Keratinocyte (primary cell): ENCODE data around the gene SLC39A11. TPM values are rescaled to one million over a fixed set of nuclear protein-coding genes. Genes with fewer than 3 reads are reported as not detected.
"Not testable (repeated sequence)": the region's sequence is repeated elsewhere in the genome, so short reads cannot be mapped to it uniquely, and the experiment has no call there.

ENCODE experiments used
- DNase-seq: peaks from one replicate; pipeline ENCODE4 v3.0.0-alpha.2; 2011; ENCODE audit warnings: low read depth, missing footprints, low spot score
- FAIRE-seq: peaks from 2 replicates; lab custom pipeline; 2011; peaks lifted over from hg19 to GRCh38; lab: Jason Lieb, UNC
- H2AFZ ChIP-seq: 2 replicates; pipeline ENCODE4 v1.6.0; 2012; ENCODE audit warnings: low read length, control low read depth, inconsistent platforms; ENCODE audit not compliant: control insufficient read depth
- H3K27ac ChIP-seq: 2 replicates; pipeline ENCODE4 v1.5.1; 2011; ENCODE audit warnings: low read length; ENCODE audit not compliant: control insufficient read depth, insufficient read depth
- H3K27me3 ChIP-seq: 3 replicates; pipeline ENCODE4 v1.6.0; 2011; ENCODE audit warnings: low read length; ENCODE audit not compliant: control insufficient read depth, insufficient read depth; ENCODE audit errors: extremely low read depth
- H3K36me3 ChIP-seq, 2 experiments: 2 replicates in 1 of 2; 3 replicates in 1 of 2; pipeline ENCODE4 v1.5.1; 2011; ENCODE audit warnings: low read length in 2 of 2, mild to moderate bottlenecking in 1 of 2; ENCODE audit not compliant: control insufficient read depth in 2 of 2, insufficient read depth in 2 of 2; ENCODE audit errors: extremely low read depth in 1 of 2
- H3K4me1 ChIP-seq: 3 replicates; pipeline ENCODE4 v1.5.1; 2011; ENCODE audit warnings: low read length; ENCODE audit not compliant: control insufficient read depth, insufficient read depth; ENCODE audit errors: extremely low read depth
- H3K4me2 ChIP-seq: 3 replicates; pipeline ENCODE4 v1.6.0; 2011; ENCODE audit warnings: low read depth, low read length; ENCODE audit not compliant: control insufficient read depth, insufficient read depth; ENCODE audit errors: extremely low read depth
- H3K4me3 ChIP-seq, 3 experiments: fragments of 200-600 bp in 1 of 3; sonication (generic) in 1 of 3; 2 replicates in 2 of 3; 3 replicates in 1 of 3; pipeline ENCODE4 v1.5.1; 2011 to 2016; ENCODE audit warnings: low read length in 3 of 3, mild to moderate bottlenecking in 3 of 3, control low read depth in 2 of 3, inconsistent platforms in 1 of 3, low read depth in 1 of 3, mixed read lengths in 1 of 3, mixed run types in 1 of 3, moderate library complexity in 1 of 3; ENCODE audit not compliant: control insufficient read depth in 2 of 3, insufficient read depth in 2 of 3; ENCODE audit errors: extremely low read depth in 1 of 3
- H3K79me2 ChIP-seq: 2 replicates; pipeline ENCODE4 v1.6.0; 2012; ENCODE audit warnings: low read length; ENCODE audit not compliant: control insufficient read depth, insufficient read depth
- H3K9ac ChIP-seq: 3 replicates; pipeline ENCODE4 v1.6.0; 2011; ENCODE audit warnings: low read length; ENCODE audit not compliant: control insufficient read depth, insufficient read depth; ENCODE audit errors: extremely low read depth
- H3K9me1 ChIP-seq: 3 replicates; pipeline ENCODE4 v1.6.0; 2011; ENCODE audit warnings: low read length; ENCODE audit not compliant: control insufficient read depth, insufficient read depth; ENCODE audit errors: extremely low read depth
- H3K9me3 ChIP-seq: 2 replicates; pipeline ENCODE4 v1.5.1; 2012; ENCODE audit warnings: low read depth, low read length; ENCODE audit not compliant: control insufficient read depth
- H4K20me1 ChIP-seq: 3 replicates; pipeline ENCODE4 v1.6.0; 2011; ENCODE audit warnings: low read length; ENCODE audit not compliant: control insufficient read depth, insufficient read depth; ENCODE audit errors: extremely low read depth
- EZH2 ChIP-seq: IDR thresholded peaks from one replicate; pipeline ENCODE4 v1.6.1; 2012; ENCODE audit warnings: inconsistent platforms, mild to moderate bottlenecking, low read length, moderate library complexity
- dilution Hi-C: fragments of 300-500 bp; cut with MboI; formaldehyde crosslinking; loops from one replicate; pipeline ENCODE4 v1.7.0; 2020; ENCODE audit warnings: low sequenced_read_pairs; ENCODE audit not compliant: extremely low pct_ligation_motif_present
- polyA plus RNA-seq, 5 experiments: library from polyadenylated mRNA; depleted of rRNA in 3 of 5; stranded (reverse) in 3 of 5; stranded (forward) in 1 of 5; unstranded in 1 of 5; fragments of >200 nt; gene quantifications; 1 replicate in 1 of 5; 2 replicates in 3 of 5; 3 replicates in 1 of 5; pipeline versions ENCODE4 v1.2.1 to v1.2.3, GENCODE V29; 2011 to 2012; ENCODE audit warnings: missing spikeins in 2 of 5, low read depth in 1 of 5, low replicate concordance in 1 of 5
- TF ChIP-seq, protein P1 (sequence below), 3 experiments: IDR thresholded peaks in 1 of 3; conservative IDR thresholded peaks in 1 of 3; optimal IDR thresholded peaks in 1 of 3; 2 replicates in 2 of 3; 3 replicates in 1 of 3; pipeline versions ENCODE3 to v1.5.1; 2011; ENCODE audit warnings: low read length in 3 of 3, mild to moderate bottlenecking in 3 of 3, moderate library complexity in 2 of 3, control low read depth in 1 of 3, inconsistent platforms in 1 of 3; ENCODE audit not compliant: insufficient read depth in 2 of 3; ENCODE audit errors: extremely low read depth in 1 of 3

Gene SLC39A11
- polyA plus RNA-seq, 1 donor (not counting 4 experiments of a cell fraction or from before 2014, with no cell fraction given) = 11.5 TPM

DNA sequence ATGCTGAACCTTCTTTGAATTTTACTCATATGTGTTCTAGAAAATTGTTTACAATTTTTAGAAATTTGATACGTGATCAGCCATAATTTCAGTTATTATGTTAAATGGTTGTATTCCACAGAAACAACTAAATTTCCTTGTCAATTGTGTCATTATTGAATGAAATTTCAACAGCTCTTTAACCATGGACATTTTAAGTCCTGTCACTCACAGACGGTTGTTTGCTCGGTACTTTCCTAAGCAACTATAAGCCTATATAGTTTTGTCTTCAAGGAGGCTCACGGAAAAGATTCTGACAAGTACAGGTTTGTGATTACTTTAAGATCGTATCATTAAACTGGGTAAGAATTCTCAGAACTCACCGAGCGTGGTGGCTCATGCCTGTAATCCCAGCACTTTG is 31.8 kb downstream of the SLC39A11 start:
- Histone ChIP-seq H3K4me3 (no peak overlapping the region), H3K9me1 (no peaks in the 10 kb centered on the region), H3K9ac (no peak overlapping the region), H3K79me2 (no peaks in the 10 kb centered on the region), H3K27ac (no peak overlapping the region), H4K20me1 (no peaks in the 10 kb centered on the region), H3K4me2 (no peak overlapping the region), H3K36me3 (no peaks in the 10 kb centered on the region), H3K4me1 (peaks cover 4% of the 10 kb centered on the region), H3K9me3 (no peaks in the 10 kb centered on the region), H2AFZ (no peak overlapping the region), H3K27me3 (no peaks in the 10 kb centered on the region)
- dilution Hi-C loops = no loop called here
- TF ChIP-seq, protein P1, sequence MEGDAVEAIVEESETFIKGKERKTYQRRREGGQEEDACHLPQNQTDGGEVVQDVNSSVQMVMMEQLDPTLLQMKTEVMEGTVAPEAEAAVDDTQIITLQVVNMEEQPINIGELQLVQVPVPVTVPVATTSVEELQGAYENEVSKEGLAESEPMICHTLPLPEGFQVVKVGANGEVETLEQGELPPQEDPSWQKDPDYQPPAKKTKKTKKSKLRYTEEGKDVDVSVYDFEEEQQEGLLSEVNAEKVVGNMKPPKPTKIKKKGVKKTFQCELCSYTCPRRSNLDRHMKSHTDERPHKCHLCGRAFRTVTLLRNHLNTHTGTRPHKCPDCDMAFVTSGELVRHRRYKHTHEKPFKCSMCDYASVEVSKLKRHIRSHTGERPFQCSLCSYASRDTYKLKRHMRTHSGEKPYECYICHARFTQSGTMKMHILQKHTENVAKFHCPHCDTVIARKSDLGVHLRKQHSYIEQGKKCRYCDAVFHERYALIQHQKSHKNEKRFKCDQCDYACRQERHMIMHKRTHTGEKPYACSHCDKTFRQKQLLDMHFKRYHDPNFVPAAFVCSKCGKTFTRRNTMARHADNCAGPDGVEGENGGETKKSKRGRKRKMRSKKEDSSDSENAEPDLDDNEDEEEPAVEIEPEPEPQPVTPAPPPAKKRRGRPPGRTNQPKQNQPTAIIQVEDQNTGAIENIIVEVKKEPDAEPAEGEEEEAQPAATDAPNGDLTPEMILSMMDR (optimal IDR thresholded peaks at IDR 0.05 in 1 of 3, IDR thresholded peaks at IDR 0.05 in 1 of 3, conservative IDR thresholded peaks at IDR 0.05 in 1 of 3; ENCODE audit: extremely low read depth in 1 of 3, insufficient read depth in 2 of 3, low read length in 3 of 3) = no peak
- TF ChIP-seq EZH2 = no peak
- DNase-seq = no peak
- no peak for FAIRE-seq

DNA sequence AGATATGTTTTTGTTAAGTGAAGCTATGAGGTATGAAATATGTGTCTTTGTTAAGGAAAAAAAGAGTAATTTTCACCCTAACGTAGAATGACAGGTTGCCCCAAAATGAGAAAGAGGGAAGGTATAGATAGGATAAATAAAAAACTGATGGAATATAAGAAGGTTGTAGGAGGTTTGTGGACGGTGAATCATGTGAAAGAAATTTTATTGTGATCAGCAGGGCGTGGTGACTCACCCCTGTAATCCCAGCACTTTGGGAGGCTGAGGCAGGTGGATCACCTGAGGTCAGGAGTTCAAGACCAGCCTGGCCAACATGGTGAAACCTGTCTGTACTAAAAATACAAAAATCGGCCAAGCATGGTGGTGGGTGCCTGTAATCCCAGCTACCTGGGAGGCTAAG is 32.8 kb downstream of the SLC39A11 start:
- H3K36me3 ChIP-seq, H3K9ac ChIP-seq, dilution Hi-C loops, H3K9me1 ChIP-seq, H3K4me3 ChIP-seq, H2AFZ ChIP-seq, H3K27me3 ChIP-seq, H3K27ac ChIP-seq, H3K4me2 ChIP-seq, FAIRE-seq, DNase-seq, H3K79me2 ChIP-seq, H4K20me1 ChIP-seq, H3K4me1 ChIP-seq, H3K9me3 ChIP-seq: not testable (repeated sequence)

DNA sequence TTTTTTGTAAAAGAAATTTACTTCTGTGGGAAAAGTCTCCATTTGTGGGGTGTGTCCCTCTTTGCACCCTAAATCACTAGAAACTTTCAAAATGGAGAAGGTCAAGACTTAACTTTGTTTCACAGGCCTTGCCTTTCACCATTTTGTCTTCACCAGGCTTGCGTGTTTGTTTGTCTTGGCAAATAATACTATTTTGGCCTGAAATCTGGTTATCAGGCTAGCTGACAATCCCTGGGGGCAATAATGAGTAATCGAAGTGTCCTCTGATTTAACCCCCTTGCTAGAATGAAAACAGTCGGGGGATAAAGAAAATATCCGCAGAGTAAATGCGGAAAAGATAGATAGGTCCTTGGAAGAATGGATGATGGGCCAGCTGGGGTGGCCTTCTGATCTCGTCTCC is 34.5 kb downstream of the SLC39A11 start:
- Histone ChIP-seq H3K27ac (no peak overlapping the region), H3K4me3 (no peak overlapping the region), H3K4me1 (peaks cover 4% of the 10 kb centered on the region), H4K20me1 (no peaks in the 10 kb centered on the region), H3K9me1 (no peaks in the 10 kb centered on the region), H3K79me2 (no peaks in the 10 kb centered on the region), H3K9ac (no peak overlapping the region), H3K27me3 (no peaks in the 10 kb centered on the region), H3K9me3 (no peaks in the 10 kb centered on the region), H2AFZ (no peak overlapping the region), H3K36me3 (no peaks in the 10 kb centered on the region), H3K4me2 (no peak overlapping the region)
- TF ChIP-seq, protein P1 (optimal IDR thresholded peaks at IDR 0.05 in 1 of 3, IDR thresholded peaks at IDR 0.05 in 1 of 3, conservative IDR thresholded peaks at IDR 0.05 in 1 of 3; ENCODE audit: extremely low read depth in 1 of 3, insufficient read depth in 2 of 3, low read length in 3 of 3) = no peak
- dilution Hi-C loops = no loop called here
- no peak for FAIRE-seq
- no peak for DNase-seq
